Loucy (cell line): ENCODE results near the gene FAM107B.

Experiments used
- EZH2phosphoT487 ChIP-seq: fragments of 200-600 bp; IDR thresholded peaks from 2 replicates; pipeline ENCODE4 v1.6.1; 2018; ENCODE audit warnings: antibody characterized with exemption, mild to moderate bottlenecking, moderate library complexity, borderline replicate concordance
- TF ChIP-seq, protein P1 (sequence below): fragments of 200-600 bp; sonication (generic); conservative IDR thresholded peaks from 2 replicates; pipeline ENCODE4 v1.5.1; 2014; ENCODE audit warnings: mild to moderate bottlenecking, antibody characterized with exemption, low read length

GRCh38 chr10:14485986-14486385, 288.7 kb downstream of the FAM107B start:
- TF ChIP-seq, protein P1, sequence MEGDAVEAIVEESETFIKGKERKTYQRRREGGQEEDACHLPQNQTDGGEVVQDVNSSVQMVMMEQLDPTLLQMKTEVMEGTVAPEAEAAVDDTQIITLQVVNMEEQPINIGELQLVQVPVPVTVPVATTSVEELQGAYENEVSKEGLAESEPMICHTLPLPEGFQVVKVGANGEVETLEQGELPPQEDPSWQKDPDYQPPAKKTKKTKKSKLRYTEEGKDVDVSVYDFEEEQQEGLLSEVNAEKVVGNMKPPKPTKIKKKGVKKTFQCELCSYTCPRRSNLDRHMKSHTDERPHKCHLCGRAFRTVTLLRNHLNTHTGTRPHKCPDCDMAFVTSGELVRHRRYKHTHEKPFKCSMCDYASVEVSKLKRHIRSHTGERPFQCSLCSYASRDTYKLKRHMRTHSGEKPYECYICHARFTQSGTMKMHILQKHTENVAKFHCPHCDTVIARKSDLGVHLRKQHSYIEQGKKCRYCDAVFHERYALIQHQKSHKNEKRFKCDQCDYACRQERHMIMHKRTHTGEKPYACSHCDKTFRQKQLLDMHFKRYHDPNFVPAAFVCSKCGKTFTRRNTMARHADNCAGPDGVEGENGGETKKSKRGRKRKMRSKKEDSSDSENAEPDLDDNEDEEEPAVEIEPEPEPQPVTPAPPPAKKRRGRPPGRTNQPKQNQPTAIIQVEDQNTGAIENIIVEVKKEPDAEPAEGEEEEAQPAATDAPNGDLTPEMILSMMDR: no peak
- no peak for TF ChIP-seq EZH2phosphoT487
